ENCODE results near the gene RACK1. TPM values are rescaled to one million over a fixed set of nuclear protein-coding genes. Genes with fewer than 3 reads are reported as not detected.

The RACK1 gene
- total and polyA plus RNA-seq, 2 of the 13 experiments (the other 11 are each of a cell fraction or from before 2014, with no cell fraction given), result 2,514 to 6,141 TPM

DNA sequence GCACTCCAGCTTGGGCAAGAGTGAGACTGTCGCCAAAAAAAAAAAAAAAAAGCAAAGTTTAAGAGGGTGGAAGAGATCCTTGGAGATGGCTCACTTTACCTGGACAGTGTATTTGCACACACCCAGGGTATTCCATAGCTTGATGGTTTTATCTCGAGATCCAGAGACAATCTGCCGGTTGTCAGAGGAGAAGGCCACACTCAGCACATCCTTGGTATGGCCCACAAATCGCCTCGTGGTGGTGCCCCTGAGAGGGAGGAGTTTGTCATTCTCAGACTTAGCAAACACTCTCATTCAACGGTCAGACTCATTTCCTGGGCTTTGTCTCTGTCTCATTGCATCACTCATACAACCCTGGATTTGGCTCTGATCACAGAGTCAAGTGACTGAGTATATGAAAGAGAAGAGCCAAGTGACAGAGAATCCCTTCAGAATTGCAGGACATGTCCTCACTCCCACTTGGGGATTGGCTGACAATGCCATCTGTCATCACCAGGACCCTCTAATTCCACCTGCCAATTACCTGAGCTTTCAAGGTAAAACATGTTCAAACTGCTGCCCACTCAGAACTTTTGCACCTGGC, 2.2 kb downstream of the RACK1 start (continued):
- no peak for TF ChIP-seq ISX (CRISPR knock-in tag; conservative IDR thresholded peaks at IDR 0.05)
- TF ChIP-seq ZBTB20 (CRISPR knock-in tag; IDR thresholded peaks at IDR 0.05; ENCODE audit: borderline replicate concordance, low read depth), result no peak
- no peak for TF ChIP-seq JUNB (CRISPR knock-in tag; IDR thresholded peaks at IDR 0.05; ENCODE audit: borderline replicate concordance)
- TF ChIP-seq, protein P1, sequence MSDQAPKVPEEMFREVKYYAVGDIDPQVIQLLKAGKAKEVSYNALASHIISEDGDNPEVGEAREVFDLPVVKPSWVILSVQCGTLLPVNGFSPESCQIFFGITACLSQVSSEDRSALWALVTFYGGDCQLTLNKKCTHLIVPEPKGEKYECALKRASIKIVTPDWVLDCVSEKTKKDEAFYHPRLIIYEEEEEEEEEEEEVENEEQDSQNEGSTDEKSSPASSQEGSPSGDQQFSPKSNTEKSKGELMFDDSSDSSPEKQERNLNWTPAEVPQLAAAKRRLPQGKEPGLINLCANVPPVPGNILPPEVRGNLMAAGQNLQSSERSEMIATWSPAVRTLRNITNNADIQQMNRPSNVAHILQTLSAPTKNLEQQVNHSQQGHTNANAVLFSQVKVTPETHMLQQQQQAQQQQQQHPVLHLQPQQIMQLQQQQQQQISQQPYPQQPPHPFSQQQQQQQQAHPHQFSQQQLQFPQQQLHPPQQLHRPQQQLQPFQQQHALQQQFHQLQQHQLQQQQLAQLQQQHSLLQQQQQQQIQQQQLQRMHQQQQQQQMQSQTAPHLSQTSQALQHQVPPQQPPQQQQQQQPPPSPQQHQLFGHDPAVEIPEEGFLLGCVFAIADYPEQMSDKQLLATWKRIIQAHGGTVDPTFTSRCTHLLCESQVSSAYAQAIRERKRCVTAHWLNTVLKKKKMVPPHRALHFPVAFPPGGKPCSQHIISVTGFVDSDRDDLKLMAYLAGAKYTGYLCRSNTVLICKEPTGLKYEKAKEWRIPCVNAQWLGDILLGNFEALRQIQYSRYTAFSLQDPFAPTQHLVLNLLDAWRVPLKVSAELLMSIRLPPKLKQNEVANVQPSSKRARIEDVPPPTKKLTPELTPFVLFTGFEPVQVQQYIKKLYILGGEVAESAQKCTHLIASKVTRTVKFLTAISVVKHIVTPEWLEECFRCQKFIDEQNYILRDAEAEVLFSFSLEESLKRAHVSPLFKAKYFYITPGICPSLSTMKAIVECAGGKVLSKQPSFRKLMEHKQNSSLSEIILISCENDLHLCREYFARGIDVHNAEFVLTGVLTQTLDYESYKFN (CRISPR knock-in tag; conservative IDR thresholded peaks at IDR 0.05), result no peak
- TF ChIP-seq, protein P2, sequence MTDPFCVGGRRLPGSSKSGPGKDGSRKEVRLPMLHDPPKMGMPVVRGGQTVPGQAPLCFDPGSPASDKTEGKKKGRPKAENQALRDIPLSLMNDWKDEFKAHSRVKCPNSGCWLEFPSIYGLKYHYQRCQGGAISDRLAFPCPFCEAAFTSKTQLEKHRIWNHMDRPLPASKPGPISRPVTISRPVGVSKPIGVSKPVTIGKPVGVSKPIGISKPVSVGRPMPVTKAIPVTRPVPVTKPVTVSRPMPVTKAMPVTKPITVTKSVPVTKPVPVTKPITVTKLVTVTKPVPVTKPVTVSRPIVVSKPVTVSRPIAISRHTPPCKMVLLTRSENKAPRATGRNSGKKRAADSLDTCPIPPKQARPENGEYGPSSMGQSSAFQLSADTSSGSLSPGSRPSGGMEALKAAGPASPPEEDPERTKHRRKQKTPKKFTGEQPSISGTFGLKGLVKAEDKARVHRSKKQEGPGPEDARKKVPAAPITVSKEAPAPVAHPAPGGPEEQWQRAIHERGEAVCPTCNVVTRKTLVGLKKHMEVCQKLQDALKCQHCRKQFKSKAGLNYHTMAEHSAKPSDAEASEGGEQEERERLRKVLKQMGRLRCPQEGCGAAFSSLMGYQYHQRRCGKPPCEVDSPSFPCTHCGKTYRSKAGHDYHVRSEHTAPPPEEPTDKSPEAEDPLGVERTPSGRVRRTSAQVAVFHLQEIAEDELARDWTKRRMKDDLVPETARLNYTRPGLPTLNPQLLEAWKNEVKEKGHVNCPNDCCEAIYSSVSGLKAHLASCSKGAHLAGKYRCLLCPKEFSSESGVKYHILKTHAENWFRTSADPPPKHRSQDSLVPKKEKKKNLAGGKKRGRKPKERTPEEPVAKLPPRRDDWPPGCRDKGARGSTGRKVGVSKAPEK (CRISPR knock-in tag; IDR thresholded peaks at IDR 0.05; ENCODE audit: borderline replicate concordance), result no peak
- TF ChIP-seq, protein P3, sequence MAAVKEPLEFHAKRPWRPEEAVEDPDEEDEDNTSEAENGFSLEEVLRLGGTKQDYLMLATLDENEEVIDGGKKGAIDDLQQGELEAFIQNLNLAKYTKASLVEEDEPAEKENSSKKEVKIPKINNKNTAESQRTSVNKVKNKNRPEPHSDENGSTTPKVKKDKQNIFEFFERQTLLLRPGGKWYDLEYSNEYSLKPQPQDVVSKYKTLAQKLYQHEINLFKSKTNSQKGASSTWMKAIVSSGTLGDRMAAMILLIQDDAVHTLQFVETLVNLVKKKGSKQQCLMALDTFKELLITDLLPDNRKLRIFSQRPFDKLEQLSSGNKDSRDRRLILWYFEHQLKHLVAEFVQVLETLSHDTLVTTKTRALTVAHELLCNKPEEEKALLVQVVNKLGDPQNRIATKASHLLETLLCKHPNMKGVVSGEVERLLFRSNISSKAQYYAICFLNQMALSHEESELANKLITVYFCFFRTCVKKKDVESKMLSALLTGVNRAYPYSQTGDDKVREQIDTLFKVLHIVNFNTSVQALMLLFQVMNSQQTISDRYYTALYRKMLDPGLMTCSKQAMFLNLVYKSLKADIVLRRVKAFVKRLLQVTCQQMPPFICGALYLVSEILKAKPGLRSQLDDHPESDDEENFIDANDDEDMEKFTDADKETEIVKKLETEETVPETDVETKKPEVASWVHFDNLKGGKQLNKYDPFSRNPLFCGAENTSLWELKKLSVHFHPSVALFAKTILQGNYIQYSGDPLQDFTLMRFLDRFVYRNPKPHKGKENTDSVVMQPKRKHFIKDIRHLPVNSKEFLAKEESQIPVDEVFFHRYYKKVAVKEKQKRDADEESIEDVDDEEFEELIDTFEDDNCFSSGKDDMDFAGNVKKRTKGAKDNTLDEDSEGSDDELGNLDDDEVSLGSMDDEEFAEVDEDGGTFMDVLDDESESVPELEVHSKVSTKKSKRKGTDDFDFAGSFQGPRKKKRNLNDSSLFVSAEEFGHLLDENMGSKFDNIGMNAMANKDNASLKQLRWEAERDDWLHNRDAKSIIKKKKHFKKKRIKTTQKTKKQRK (IDR thresholded peaks at IDR 0.05; ENCODE audit: low read length), result no peak
- TF ChIP-seq MAFK (conservative IDR thresholded peaks at IDR 0.05 in 1 of 2, IDR thresholded peaks at IDR 0.05 in 1 of 2; ENCODE audit: low read length in 2 of 2), result no peak
- TF ChIP-seq TBX3 (IDR thresholded peaks at IDR 0.05; ENCODE audit: borderline replicate concordance), result no peak
- TF ChIP-seq, protein P4, sequence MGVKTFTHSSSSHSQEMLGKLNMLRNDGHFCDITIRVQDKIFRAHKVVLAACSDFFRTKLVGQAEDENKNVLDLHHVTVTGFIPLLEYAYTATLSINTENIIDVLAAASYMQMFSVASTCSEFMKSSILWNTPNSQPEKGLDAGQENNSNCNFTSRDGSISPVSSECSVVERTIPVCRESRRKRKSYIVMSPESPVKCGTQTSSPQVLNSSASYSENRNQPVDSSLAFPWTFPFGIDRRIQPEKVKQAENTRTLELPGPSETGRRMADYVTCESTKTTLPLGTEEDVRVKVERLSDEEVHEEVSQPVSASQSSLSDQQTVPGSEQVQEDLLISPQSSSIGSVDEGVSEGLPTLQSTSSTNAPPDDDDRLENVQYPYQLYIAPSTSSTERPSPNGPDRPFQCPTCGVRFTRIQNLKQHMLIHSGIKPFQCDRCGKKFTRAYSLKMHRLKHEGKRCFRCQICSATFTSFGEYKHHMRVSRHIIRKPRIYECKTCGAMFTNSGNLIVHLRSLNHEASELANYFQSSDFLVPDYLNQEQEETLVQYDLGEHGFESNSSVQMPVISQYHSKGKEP (CRISPR knock-in tag; IDR thresholded peaks at IDR 0.05), result no peak
- no peak for TF ChIP-seq EZH2 (conservative IDR thresholded peaks at IDR 0.05; ENCODE audit: low read depth, low read length)
- TF ChIP-seq MIER3 (CRISPR knock-in tag; IDR thresholded peaks at IDR 0.05; ENCODE audit: borderline replicate concordance), result 0 out of 2 replicates have a peak, but pooled peaks have one; percentile 14
- no peak for TF ChIP-seq REPIN1 (CRISPR knock-in tag; IDR thresholded peaks at IDR 0.05; ENCODE audit: borderline replicate concordance, low read depth)
- TF ChIP-seq ZNF367 (CRISPR knock-in tag; IDR thresholded peaks at IDR 0.05; ENCODE audit: borderline replicate concordance), result no peak
- TF ChIP-seq, protein P5, sequence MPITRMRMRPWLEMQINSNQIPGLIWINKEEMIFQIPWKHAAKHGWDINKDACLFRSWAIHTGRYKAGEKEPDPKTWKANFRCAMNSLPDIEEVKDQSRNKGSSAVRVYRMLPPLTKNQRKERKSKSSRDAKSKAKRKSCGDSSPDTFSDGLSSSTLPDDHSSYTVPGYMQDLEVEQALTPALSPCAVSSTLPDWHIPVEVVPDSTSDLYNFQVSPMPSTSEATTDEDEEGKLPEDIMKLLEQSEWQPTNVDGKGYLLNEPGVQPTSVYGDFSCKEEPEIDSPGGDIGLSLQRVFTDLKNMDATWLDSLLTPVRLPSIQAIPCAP (CRISPR knock-in tag; IDR thresholded peaks at IDR 0.05; ENCODE audit: low read depth), result no peak
- TF ChIP-seq ETV5 (CRISPR knock-in tag; IDR thresholded peaks at IDR 0.05; ENCODE audit: borderline replicate concordance), result peak; percentile 55; the same call in 1 of the 2 replicates
- no peak for TF ChIP-seq KAT8 (CRISPR knock-in tag; IDR thresholded peaks at IDR 0.05)

Data from HepG2 (cell line).